Caco-2 (cell line): Measurements from ENCODE around the gene DGKK. TPM values are rescaled to one million over a fixed set of nuclear protein-coding genes. Genes with fewer than 3 reads are reported as not detected.

Experiments
- BruUV-seq: library from RNA; stranded (reverse); fragments of 400-500 nt; replicated peaks from 2 replicates; lab custom pipeline; 2021; lab: Mats Ljungman, UMichigan
- CTCF ChIA-PET: fragments of 300-600 bp; sonication (Branson Sonifier 250); formaldehyde crosslinking; loops from one replicate; lab custom pipeline; 2022; ENCODE audit warnings: antibody characterized with exemption; lab: Charles Lee
- POLR2A ChIA-PET: fragments of 300-600 bp; sonication (Branson Sonifier 250); formaldehyde crosslinking; loops from one replicate; lab custom pipeline; 2022; ENCODE audit warnings: antibody characterized with exemption; lab: Charles Lee
- DNase-seq, 2 experiments: peaks; one replicate each; pipeline versions ENCODE4 v3.0.0 to v3.0.0-alpha.2; 2020 to 2022
- H3K27me3 ChIP-seq: replicated peaks from 2 replicates; pipeline ENCODE4 v1.6.0; 2011; ENCODE audit warnings: low read length; ENCODE audit not compliant: control insufficient read depth, insufficient read depth
- H3K36me3 ChIP-seq: 2 replicates; pipeline ENCODE4 v1.5.1; 2011; ENCODE audit warnings: low read length; ENCODE audit not compliant: control insufficient read depth, insufficient read depth
- H3K4me1 ChIP-seq: fragments of 250-450 bp; sonication (Bioruptor Pico); 2 replicates; pipeline ENCODE4 v1.5.1; 2020; ENCODE audit warnings: mild to moderate bottlenecking
- H3K4me3 ChIP-seq: 2 replicates; pipeline ENCODE4 v1.5.1; 2011; ENCODE audit warnings: low read depth, mild to moderate bottlenecking, control low read depth, low read length
- H3K9me3 ChIP-seq: fragments of 250-450 bp; sonication (Bioruptor Pico); 2 replicates; pipeline ENCODE4 v1.5.1; 2020; ENCODE audit warnings: mild to moderate bottlenecking, moderate library complexity
- H3K27ac Mint-ChIP-seq: one replicate; pipeline ENCODE4 v1.8.0; 2022; ENCODE audit warnings: mixed read lengths; ENCODE audit not compliant: unreplicated experiment
- H3K27me3 Mint-ChIP-seq: one replicate; pipeline ENCODE4 v1.8.0; 2022; ENCODE audit warnings: mixed read lengths; ENCODE audit not compliant: insufficient read depth, unreplicated experiment
- H3K36me3 Mint-ChIP-seq: one replicate; pipeline ENCODE4 v1.8.0; 2022; ENCODE audit warnings: mild to moderate bottlenecking, mixed read lengths; ENCODE audit not compliant: insufficient read depth, unreplicated experiment
- H3K4me1 Mint-ChIP-seq: one replicate; pipeline ENCODE4 v1.8.0; 2022; ENCODE audit warnings: low read depth, mixed read lengths; ENCODE audit not compliant: unreplicated experiment
- H3K4me3 Mint-ChIP-seq: one replicate; pipeline ENCODE4 v1.8.0; 2022; ENCODE audit warnings: mild to moderate bottlenecking, moderate library complexity, mixed read lengths; ENCODE audit not compliant: unreplicated experiment
- H3K9me3 Mint-ChIP-seq: one replicate; pipeline ENCODE4 v1.8.0; 2022; ENCODE audit warnings: mixed read lengths; ENCODE audit not compliant: unreplicated experiment
- intact Hi-C: fragments of 100-400 bp; cut with micrococcal nuclease; formaldehyde crosslinking; loops from one replicate; pipeline ENCODE4 v1.10.0; 2022; ENCODE audit not compliant: unreplicated experiment
- total RNA-seq: library from RNA; stranded (reverse); gene quantifications from 2 replicates; pipeline ENCODE4 v1.2.3, GENCODE V29; 2022
- TF ChIP-seq, protein P1 (sequence below), 2 experiments: fragments of 200-600 bp in 1 of 2; IDR thresholded peaks; 1 replicate in 1 of 2; 2 replicates in 1 of 2; pipeline versions ENCODE4 v1.5.1 to v1.8.0; 2011 to 2022; ENCODE audit warnings: antibody characterized with exemption in 1 of 2, control low read depth in 1 of 2, inconsistent platforms in 1 of 2, low read depth in 1 of 2, low read length in 1 of 2, mild to moderate bottlenecking in 1 of 2, moderate library complexity in 1 of 2; ENCODE audit not compliant: insufficient read depth in 1 of 2, severe bottlenecking in 1 of 2, unreplicated experiment in 1 of 2

DGKK gene
- total RNA-seq, 1 experiment from 2014 or later = 2.5 TPM

DNA sequence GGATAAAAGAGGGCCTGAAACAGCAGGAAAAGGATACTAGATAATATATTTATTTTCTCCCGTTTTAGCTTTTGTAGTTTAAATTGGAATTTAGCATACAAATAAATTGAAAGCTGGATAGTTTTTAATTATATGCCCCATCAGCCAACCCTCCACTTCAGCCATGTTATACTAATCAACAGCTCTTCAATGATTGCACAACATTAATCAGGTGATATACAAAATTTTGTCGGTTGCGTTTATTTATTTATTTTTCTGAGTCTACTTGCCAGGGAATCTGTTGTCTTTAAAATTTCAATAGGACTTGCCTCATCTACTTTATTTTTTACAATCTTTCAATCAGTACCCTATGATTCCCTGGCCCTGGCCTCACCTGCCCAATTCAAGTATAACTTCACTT is 12.1 kb downstream of the DGKK start:
- Histone ChIP-seq H3K4me3 (no peak overlapping the region), H3K36me3 (no peaks in the 10 kb centered on the region), H3K4me1 (no peaks in the 10 kb centered on the region), H3K27me3 (no peaks in the 10 kb centered on the region), H3K9me3 (no peaks in the 10 kb centered on the region)
- H3K36me3 Mint-ChIP-seq = no peaks in the 10 kb centered on the region
- no peak overlapping the region for H3K27ac Mint-ChIP-seq
- ChIA-PET POLR2A (no interaction called here), CTCF (no interaction called here)
- no TSS peak for BruUV-seq
- no peaks in the 10 kb centered on the region for H3K9me3 Mint-ChIP-seq
- no peaks in the 10 kb centered on the region for H3K4me1 Mint-ChIP-seq
- no peak overlapping the region for H3K4me3 Mint-ChIP-seq
- TF ChIP-seq, protein P1, sequence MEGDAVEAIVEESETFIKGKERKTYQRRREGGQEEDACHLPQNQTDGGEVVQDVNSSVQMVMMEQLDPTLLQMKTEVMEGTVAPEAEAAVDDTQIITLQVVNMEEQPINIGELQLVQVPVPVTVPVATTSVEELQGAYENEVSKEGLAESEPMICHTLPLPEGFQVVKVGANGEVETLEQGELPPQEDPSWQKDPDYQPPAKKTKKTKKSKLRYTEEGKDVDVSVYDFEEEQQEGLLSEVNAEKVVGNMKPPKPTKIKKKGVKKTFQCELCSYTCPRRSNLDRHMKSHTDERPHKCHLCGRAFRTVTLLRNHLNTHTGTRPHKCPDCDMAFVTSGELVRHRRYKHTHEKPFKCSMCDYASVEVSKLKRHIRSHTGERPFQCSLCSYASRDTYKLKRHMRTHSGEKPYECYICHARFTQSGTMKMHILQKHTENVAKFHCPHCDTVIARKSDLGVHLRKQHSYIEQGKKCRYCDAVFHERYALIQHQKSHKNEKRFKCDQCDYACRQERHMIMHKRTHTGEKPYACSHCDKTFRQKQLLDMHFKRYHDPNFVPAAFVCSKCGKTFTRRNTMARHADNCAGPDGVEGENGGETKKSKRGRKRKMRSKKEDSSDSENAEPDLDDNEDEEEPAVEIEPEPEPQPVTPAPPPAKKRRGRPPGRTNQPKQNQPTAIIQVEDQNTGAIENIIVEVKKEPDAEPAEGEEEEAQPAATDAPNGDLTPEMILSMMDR (IDR thresholded peaks at IDR 0.05; ENCODE audit: insufficient read depth in 1 of 2, low read depth in 1 of 2, low read length in 1 of 2, severe bottlenecking in 1 of 2, unreplicated experiment in 1 of 2) = no peak
- intact Hi-C loops = no loop called here
- no peaks in the 10 kb centered on the region for H3K27me3 Mint-ChIP-seq
- DNase-seq = no peak

DNA sequence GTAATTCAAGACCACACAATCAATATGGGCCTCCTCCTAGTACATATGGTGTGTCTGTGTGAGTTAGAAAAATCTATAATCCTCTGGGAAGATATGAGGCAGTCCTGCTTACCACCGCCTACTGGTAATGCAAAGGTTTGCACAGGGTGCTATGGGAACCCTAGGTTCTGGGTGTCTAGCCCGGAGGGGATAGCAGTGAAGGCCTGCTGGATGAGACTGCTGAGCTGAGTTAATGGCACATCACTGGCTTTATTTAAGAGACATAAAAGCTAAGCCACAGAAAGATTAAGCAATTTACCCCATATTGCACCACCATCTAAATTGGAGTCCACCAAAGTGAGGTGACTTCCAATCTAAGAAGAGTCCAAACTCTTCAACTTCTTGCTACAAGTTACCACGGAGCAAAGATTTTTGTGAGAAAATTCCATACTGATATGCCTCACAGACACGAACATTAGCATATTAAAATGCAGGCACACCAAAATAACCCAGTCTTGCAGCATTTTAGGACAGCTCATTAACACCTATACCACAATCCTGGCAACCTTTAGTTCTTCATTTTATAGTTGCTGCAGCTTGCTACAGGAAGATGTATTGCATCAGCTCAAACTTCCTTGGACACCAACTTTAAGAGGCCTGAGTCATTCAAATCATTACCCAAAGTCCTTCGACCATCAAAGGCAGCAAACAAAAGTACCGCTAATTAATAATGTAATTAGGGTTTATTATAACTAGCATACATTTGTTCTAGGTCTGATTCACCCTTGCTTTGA is 13.7 kb downstream of the DGKK start:
- DNase-seq = no peak
- Mint-ChIP-seq H3K9me3 (no peaks in the 10 kb centered on the region), H3K4me3 (no peak overlapping the region), H3K27me3 (no peaks in the 10 kb centered on the region), H3K36me3 (no peaks in the 10 kb centered on the region), H3K4me1 (no peaks in the 10 kb centered on the region), H3K27ac (no peak overlapping the region)
- Histone ChIP-seq H3K27me3 (no peaks in the 10 kb centered on the region), H3K4me3 (no peak overlapping the region), H3K9me3 (no peaks in the 10 kb centered on the region), H3K4me1 (no peaks in the 10 kb centered on the region), H3K36me3 (no peaks in the 10 kb centered on the region)
- intact Hi-C loops = no loop called here
- no TSS peak for BruUV-seq
- ChIA-PET CTCF (no interaction called here), POLR2A (no interaction called here)
- TF ChIP-seq, protein P1 (IDR thresholded peaks at IDR 0.05; ENCODE audit: insufficient read depth in 1 of 2, low read depth in 1 of 2, low read length in 1 of 2, severe bottlenecking in 1 of 2, unreplicated experiment in 1 of 2) = no peak

DNA sequence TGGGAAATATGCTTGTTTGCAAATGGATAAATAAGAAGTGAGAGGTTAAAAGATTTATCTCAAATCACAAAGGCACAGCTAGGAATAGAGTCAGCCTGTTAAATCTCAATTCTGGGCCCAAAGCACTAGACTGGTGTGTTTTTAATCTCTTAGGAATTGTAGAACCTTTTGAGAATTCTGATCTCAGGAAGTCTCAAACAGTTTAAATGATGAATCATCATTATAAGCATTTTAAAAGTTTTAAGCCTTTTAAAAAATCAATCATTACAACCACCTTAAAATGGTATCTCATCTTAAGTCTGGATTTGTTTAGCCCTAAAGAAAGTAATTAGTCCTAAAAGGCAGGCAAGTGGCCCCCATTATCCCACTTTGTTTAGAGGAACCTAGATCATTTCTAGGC is 17.8 kb downstream of the DGKK start:
- intact Hi-C loops = no loop called here

More for the DNA sequence above, 17.8 kb downstream of the DGKK start:
- H3K27me3 Mint-ChIP-seq = no peaks in the 10 kb centered on the region
- ChIA-PET CTCF (no interaction called here), POLR2A (no interaction called here)
- no peak overlapping the region for H3K4me3 ChIP-seq
- TF ChIP-seq, protein P1 (IDR thresholded peaks at IDR 0.05; ENCODE audit: insufficient read depth in 1 of 2, low read depth in 1 of 2, low read length in 1 of 2, severe bottlenecking in 1 of 2, unreplicated experiment in 1 of 2) = no peak
- no peaks in the 10 kb centered on the region for H3K4me1 Mint-ChIP-seq
- no peaks in the 10 kb centered on the region for H3K36me3 Mint-ChIP-seq
- no TSS peak for BruUV-seq
- H3K27ac Mint-ChIP-seq = no peak overlapping the region
- H3K27me3 ChIP-seq = no peaks in the 10 kb centered on the region
- no peaks in the 10 kb centered on the region for H3K4me1 ChIP-seq
- H3K4me3 Mint-ChIP-seq = no peak overlapping the region
- H3K36me3 ChIP-seq = no peaks in the 10 kb centered on the region
- DNase-seq = no peak
- no peaks in the 10 kb centered on the region for H3K9me3 Mint-ChIP-seq
- no peaks in the 10 kb centered on the region for H3K9me3 ChIP-seq
